HG03097 (cell line): ENCODE results near the gene LAPTM5.

Experiments used
- ATAC-seq: cut with Tn5 transposase; IDR thresholded peaks from one replicate; pipeline ENCODE4 v1.9.1; 2021; ENCODE audit not compliant: unreplicated experiment, low FRiP score

LAPTM5 gene

DNA sequence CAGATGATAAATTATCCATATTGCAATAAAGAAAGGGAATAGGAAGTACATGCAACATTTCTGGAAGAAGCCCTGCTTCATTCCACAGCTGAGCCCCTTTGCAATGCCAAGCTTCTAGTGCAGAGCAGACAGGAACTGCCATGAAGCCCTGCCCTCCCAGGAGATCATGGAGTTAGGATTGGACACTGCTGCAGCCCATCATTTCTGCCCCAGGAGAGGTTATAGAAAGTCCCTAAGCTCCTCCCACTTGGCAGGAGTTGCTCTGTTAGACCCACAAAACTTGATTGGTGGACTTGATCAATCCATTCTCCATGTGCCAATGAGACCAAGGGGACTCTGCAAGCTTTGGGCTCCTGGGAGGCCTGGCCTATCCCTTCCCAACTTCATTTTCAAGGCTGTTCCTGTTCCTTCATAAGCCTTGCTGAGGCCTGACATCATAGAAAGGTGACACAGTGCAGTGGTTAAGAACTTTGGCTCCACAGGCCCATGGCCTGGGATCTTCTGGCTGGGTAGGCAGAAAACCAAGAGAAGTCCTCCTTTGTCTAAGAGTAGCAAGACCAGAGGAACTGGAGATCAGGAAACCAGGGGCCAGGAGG is 1.3 kb upstream of the LAPTM5 start:
- ATAC-seq = no peak

GRCh38 chr1:30758121-30758688 is 631 bp upstream of the LAPTM5 start:
- no peak for ATAC-seq

DNA sequence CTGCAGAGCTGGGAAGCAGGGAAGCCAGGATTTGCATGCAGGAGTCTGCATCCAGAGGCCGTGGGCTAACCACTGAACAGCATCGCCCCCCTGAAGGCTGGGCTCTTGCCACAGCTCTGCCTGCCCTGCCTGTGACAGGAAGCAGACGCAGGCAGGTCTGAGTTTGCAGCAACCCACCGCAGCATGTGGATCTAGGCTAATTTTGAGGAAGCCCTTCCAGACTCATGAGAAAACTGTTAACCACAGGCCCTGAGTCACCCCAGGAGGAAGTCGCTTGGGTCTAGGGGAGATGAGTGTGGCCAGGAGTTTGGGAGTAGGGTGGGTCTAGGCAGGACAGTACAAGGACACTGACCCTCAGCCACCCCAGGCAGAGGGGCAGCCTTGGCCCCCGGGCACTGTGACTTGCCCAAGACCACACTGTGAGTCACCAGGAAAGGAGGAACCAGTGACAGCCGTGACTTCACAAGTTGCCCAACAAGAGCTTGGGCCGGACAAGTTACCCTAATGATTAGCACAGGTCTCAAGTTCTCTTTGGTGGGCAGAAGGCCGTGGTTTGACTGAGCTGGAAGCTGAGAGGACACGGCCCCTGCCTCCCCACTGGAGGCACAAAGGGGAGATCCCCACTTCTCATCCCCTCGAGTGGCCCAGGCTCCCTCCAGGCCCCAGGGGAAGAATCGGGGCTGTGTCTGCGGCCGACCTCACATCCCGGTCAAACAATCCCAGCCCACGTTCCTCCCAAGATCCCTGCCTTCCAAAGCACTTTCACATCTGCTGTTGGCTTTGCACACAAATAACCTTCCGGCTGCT is 826 bp downstream of the LAPTM5 start:
- no peak for ATAC-seq

GRCh38 chr1:30756206-30756544 is 1.4 kb downstream of the LAPTM5 start:
- no peak for ATAC-seq

DNA sequence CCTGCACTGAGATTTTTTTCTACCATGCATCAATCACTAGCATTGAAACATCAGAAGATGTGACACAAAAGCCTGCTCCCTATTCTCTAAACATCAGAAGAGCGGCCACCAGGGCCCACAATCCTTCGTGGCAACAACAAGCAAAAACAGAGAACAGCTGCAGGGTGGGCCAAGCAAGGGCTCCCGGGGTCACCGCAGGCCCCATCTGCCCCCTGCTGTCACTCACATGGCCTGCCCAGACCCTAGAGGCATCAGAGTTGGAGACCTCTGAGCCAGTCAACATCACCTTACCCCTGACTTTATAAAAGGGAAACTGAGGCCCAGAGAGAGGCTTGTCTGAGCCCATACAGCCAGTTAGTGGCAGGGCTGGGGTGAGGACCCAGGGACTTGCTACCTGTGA is 1.8 kb downstream of the LAPTM5 start:
- ATAC-seq = no peak

- ATAC-seq = no peak
Measured at GRCh38 chr1:30755334-30755733, 2.2 kb downstream of the LAPTM5 start.

DNA sequence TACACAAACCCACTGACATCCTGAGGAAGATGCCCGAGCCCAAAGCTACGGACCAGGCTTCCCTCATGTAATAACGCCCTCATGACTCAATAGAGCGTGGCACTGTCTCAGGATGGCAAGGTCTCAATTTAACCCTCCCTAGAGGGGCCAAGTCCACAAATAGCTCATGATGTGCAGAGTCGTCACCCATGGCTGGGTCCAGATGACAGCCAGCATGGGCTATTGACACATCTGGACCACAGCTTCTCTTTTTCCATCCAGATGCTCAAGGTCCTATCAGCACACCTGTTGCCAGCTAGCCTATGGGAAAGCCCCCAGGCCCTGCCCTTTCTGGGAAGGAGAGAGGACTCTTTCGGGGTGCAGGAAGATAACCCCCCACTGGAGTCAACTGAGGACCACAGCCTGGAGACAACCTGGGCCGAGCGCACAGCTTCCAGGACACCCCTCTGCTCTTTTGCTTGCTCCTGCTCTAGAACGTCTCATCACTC is 2.8 kb downstream of the LAPTM5 start:
- ATAC-seq = peak; percentile 40

GRCh38 chr1:30753660-30754123 is 3.9 kb downstream of the LAPTM5 start:
- ATAC-seq = no peak

DNA sequence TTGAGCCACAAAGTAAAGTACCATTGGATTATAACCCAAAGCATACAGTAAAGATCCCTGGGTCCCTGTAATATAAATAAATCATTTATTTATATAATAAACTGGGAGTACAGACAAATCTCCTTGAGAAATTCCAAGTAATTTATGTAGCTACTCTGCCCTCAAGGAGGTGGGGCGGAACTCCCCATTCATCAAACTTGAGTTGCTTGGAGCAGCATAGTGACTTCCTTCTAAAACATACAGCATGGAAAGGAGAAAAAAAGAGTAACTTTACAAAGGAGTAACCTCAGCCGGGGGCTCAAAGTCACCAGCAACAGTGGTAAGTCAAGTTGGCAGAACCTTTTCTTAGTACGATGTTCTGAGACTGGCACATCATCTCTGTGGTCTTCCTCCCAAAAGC is 4.5 kb downstream of the LAPTM5 start:
- ATAC-seq = no peak

- no peak for ATAC-seq
Measured at GRCh38 chr1:30752651-30752908, 5.0 kb downstream of the LAPTM5 start.

DNA sequence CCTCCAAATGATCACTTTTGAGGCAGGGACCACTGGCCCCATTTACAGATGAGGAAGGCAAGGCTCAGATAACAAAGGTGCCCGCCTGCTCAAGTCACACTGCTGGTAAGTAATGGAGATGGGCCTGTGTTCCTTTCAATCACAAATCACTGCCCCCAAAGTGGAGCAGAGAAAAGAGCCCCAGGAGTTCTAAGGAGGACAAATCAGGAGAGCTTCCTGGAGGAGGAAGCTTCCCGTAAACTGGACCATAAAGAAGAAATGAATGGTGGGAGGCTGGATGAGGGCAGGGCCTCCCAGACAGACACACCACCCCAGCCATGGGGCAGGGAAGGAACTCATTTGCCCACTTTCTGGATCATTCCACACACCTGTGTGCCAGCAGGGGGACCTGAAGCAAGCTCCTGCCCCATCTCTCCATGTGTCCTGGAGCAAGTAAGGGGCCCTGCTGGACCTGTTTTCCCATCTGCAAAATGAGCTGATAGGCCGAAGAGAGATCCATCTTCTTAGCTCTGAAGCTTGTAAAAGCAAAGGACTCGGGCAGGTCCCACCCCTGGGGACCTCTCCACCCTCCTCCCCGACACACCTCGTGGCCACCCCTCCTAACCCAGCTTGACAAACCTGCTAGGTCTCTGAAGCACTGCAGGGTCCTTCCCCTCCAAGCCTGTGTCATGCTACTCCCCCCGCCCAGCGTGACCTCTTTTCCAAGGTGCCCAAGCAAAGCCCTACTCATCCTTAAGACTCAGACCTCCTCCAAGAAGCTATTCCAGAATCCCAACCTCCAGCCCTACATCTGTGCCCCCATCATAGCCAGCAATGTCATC is 5.5 kb downstream of the LAPTM5 start:
- ATAC-seq = no peak

DNA sequence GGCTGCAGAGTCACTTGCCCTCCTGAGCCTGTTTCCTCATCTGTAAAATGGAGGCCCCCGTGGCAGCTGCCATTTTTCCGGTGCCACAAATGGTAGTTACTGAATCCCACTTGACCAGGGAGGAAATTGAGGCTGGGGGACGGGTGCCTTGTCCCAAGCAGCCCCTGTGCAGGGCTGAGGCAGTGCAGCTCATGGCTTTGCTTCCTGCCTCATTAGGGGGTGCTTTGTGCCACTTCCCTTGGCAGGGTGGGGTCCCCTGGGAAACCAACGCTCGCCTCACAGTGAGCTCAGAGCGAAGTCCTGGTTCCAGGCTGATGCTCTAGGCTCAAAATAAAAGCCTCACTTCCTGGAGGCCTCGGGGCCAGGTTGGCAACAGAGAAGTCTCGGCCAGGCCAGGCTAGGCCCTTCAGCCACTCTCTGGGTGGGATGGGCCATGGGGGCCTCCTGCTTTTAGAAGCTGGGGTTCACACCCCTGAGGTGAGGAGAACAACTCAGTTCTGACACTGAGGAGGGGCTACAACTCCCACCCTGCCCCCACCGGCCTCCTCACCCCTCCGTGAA is 6.8 kb downstream of the LAPTM5 start:
- ATAC-seq = peak; percentile 29

- no peak for ATAC-seq
Measured at GRCh38 chr1:30749691-30750583, 7.6 kb downstream of the LAPTM5 start.

DNA sequence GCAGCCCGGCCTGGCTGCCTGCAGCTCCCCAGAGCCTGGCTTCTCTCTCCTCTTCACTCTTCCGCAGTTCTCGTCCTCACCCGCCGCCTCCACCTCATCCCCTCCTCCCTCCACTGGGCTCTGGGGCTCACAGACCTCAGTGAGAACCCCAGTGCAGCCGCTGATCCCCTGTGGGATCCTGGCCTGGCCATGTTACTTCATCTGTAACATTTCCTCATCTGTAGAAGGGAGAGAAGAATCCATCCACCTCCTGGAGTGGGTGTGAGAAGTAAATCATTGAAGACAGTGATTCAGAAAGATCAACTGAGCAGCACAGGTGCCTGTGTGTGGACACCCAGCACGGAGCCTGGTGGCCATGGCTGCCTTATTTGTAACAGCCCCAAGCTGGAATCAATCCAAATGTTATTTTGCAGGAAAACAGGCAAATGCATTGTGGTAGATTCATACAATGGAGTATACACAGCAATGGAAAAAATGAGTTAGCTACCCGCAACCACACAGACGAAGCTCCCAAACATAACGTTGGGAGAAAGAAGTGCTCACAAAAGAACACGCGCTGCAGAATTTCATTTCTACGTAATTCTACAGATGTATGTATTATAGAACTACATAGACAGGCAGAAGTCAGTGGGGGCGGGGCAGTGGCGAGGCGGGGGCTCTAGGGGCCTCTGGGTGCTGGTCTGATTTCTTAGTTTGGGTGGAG is 8.7 kb downstream of the LAPTM5 start:
- ATAC-seq = no peak

GRCh38 chr1:30748098-30748698 is 9.4 kb downstream of the LAPTM5 start:
- ATAC-seq = no peak

GRCh38 chr1:30747033-30748008 is 10.3 kb downstream of the LAPTM5 start:
- ATAC-seq = no peak

DNA sequence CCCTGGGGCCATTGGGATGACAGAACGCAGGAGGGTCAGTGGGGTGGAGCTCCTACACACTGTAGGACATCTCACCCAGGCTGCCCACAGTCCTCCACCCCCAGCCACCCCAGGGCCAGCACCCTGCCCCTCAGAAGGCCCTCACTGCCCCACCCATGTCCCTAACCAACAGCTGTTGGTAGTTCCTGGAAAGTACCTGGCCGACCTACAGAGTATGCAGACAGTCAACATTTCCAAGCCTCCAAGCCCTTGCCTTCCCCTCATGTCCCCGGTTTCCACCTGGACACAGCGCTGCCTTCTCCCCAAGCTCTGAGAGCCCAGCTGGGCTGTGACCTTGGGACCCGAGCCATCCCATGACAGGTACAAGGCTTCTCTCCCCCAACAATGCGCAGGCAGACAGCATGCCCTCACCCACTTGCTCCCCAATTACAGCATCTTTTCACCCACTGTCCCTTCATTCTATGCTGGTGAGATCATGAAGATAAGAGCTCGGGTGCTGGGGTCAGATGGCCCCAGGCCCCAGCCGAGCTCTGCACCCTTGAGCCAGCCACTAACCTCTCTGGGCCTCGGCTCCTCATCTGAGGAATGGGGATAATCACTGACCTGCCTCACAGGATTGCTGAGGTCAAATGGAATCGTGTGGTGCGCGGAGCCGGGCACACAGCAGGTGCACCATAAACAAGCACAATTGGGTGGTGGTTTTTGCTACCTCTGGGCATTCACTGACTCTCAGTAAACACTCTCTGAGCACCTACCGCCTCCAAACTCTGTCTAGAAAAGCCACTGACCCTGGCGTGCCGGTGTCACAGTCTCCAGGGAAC is 11.2 kb downstream of the LAPTM5 start:
- no peak for ATAC-seq
